HTERT RPE-1 (cell line): Measurements from ENCODE around the gene SNX13.

ENCODE experiments used
- in situ Hi-C: fragments of 300-500 bp; cut with MboI; formaldehyde crosslinking; loops from 4 replicates; pipeline ENCODE4 v1.14.3; 2020; ENCODE audit warnings: low sequenced_read_pairs

The SNX13 gene

DNA sequence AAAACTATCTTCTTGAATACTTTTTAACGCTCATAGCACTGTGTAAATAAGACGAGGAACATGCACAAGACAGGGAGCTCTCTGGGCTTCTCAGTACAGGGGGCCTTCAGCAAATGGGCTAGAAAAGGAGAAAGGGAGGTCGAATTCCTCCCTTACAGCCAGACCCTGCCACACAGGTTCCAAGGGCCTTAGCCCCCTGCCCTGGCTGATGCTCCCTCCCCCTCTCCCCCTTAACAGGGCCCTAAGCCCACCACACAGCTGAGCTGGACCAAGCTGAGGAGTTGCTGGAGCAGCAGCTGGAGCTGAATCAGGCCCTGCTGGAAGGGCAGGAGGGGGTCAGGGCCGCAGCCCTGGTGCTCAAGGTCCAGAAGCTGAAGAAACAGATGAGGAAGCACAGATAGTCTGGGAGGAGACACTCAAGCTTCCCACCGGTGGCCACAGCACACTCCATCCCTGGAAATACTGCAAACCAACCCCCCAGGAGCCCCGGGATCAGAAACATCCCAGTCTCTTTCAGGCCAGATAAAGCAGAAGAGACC lies 153.9 kb downstream of the SNX13 start:
- in situ Hi-C loops, result no loop called here

DNA sequence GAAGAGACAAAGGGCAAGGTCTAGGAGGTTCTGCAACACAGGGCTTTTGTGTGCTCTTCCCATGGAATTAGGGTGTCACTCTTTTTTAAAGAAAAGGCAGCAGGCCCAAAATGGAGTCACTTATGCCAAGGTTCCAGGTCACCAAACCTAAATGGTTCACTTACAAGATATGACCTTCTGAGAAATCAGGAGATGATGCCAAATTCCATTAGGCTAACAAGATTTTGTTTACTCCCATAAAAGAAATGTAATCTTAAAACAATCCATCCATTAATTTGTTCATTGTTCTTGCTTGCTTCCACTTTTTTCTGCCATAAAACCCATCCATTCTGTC lies 158.1 kb downstream of the SNX13 start:
- in situ Hi-C loops, result no loop called here

DNA sequence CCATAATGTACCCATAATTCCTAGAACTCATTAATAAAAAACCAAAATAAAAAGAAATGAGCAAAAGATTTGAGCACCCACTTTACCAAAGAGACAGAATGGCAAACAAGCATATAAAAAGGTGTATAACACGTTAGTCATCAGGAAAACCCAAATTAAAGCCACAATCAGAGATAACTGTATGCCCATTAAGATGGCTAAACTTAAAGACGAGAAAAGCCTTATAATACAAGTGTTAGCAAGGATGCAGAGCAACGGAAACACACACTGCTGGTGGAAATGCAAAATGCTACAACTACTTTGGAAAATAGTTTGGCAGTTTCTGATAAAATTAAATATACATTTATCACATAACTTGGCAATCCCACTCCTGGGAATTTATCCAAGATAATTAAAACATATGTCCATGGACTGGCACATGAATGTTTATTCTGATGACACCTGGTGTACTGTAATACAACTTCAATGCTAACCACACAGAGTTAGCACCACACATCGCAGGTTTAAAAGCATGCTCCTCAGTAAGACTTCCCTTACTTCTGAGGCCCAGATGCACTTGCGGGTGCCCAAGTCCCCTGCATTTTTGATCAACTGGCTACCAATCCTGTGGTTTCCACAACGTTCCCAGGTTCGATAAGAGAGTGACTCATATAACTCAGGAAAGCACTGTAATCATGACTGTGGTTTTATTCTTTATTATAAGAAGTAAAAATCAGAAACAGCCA lies 158.6 kb downstream of the SNX13 start:
- in situ Hi-C loops, result no loop called here

DNA sequence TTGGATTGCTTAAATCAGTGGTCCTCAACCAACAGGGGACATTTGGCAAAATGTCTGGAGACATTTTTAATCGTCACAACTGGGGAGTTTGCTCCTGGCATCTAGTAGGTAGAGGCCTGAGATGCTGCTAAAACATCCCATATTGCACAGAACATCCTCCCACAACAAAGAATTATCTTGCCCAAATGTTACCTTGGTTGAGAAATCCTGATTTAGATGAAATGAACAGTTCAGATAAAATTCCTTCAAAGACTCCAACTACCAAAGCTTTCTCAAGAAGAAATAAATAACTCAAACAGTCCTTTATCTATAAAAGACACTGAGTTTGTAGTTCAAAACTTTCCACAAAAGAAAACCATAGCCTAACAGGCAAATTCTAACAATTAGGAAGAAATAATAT lies 160.9 kb downstream of the SNX13 start:
- in situ Hi-C loops, result no loop called here

DNA sequence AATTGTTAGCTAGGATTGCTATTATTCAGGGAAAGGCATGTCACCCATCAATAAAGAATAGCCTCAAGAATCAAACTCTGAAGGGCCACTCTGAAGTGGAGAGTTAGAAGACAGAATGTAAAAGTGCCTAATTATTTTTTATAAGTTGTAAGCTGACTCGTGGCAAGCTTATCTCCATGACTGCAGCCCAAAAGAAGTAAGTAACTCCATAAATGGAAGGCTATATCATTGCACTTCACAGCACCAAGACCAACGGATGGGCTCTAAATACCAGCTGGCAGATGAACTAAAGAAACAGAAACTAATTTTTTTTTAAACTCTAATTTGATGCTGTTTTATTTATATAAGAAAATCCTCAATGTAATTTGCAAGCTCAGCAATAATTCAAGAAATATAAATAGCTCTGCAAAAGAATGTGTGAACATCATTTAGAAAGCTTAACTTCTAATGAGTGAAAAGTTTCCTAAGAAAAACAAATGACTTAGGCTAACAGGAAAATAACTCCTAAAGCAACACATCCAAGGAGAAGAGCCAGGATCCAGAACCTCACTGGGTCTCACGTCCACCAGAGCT lies 165.5 kb downstream of the SNX13 start:
- in situ Hi-C loops, result no loop called here

DNA sequence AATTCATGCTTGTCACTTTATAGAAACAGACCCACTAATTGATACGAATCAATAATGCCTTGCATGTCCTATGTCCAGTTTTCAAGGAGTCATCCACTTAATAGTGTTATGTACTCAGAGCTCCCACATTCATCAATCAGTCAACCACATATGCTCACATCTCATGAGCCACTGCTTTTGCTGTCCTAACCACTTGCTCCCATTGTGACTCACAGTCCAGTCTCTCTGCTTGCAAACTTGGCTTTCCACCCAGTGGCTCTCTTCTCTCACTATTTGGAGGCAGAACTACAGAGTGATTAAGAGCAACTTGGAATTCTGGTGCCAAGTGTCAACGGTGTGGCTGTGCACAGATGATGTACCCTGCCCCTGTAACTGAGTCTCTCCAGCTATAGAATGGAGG lies 166.0 kb downstream of the SNX13 start:
- in situ Hi-C loops, result no loop called here

DNA sequence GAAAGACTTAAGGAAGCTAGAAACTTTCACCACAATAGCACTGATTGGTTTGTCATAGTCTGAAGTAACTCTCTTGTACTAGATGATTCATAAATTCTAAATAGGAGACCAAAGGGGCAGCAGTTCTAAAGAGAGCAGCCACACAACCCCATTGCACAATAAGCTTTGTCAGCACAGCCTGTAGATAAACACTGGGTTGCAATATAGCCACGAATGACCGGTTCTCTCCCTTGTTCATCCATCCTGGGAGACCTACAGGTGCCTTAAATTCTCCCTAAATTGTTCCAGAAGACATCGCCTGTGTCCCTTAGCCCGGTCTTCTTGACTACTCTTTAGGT lies 167.0 kb downstream of the SNX13 start:
- in situ Hi-C loops, result no loop called here

DNA sequence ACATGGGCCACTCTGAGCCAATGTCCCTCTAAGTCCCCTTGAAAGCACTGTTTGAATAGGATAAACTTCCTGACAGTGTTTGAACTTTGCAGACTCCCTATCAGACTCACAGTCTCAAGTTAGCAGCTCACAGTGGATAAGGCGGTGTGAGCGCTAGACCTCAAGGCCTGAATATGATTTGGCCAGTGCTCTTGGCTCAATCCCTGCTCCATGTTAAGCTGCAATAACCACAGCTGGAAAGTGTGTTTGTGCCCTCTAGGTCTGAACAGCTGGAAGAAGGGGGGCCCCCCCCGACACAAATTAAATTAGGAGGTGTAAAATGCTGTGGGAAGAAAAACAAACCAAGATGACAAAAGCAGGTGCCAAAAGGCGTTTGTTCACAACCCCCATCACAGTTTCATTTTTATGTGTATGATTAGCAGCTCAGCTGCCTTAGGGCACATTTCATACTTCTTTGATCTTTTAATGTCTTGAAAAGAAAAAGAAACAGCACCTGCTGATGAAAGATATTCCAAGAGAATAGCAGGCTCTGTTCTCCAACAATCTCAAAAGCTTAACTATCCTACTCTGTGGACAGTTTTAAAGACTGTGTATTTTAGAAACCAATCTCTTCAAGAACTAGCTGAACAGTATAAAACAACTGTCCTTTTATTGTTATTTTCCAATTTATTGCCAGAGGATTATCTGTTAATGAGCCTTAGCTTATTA lies 167.6 kb downstream of the SNX13 start:
- in situ Hi-C loops, result no loop called here

DNA sequence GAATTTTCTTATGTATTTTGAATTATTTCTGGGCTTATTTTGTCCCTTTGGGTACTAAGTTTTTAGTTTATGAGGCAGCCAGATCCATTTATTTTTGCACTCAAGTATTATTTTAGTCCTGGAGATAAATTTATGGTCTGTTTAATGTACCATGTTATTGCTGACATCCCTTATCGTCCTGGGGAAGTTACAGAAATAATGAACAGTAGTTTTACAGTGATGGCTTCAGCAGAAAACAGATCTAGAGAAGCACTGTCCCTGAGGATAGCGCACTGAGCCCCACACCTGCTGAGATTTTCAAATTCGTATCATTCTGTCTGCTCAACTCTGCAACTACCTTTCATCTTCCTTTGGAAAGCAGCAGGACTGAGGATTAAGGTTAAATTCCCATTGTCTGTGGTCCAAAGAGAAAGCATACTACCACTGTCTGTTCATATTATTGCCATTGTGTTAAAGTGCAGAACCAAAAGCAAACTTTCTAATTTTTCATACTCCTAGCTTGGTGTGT lies 168.3 kb downstream of the SNX13 start:
- in situ Hi-C loops, result no loop called here

DNA sequence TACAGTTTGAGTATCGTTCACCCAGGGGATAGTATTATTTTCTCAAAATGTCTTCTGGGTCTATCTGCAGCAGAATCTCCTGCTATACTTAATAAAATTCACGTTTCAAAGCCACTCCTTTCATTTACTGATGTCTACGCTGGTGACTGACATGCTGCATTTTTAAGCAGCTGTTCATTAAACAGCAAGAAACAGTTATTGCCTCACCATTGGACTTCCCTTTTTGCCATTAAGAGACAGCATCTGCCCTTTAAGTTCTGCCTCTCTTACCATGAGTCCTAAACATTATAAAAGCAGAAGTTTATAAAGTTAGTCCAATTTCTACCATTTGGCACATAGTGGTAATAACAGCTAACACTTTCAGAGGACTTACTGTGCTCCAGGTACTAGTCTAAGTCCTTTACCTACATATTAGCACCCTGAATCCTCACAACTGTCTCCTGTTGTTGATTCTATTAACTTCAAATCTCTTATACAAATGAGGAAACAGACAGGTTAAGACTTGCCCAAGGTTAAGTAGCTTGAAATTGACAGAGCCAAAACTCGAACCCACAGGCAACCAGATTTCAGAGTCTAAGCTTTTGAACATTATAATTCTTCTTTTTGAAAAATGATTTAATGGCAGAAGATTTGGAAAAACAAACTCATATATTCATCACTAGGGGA lies 169.5 kb downstream of the SNX13 start:
- in situ Hi-C loops, result no loop called here

DNA sequence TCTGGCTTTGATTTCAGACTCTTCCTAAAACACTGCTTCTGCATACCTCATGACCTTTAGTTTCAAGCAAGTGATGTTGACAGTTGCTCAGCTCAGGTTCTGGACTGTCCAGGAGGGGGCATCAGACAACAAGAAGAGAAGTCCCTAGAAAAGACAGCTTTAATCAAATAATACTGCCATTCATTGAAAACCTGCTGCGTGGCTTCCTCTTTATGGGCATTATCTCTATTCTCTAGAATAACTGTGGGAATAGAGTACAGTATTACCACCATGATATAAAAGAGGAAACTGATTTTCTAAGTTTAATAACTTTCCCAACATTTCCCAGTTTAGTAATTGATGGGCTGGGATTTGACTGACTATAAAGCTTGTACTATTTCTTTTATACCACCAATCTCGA lies 170.4 kb downstream of the SNX13 start:
- in situ Hi-C loops, result no loop called here

DNA sequence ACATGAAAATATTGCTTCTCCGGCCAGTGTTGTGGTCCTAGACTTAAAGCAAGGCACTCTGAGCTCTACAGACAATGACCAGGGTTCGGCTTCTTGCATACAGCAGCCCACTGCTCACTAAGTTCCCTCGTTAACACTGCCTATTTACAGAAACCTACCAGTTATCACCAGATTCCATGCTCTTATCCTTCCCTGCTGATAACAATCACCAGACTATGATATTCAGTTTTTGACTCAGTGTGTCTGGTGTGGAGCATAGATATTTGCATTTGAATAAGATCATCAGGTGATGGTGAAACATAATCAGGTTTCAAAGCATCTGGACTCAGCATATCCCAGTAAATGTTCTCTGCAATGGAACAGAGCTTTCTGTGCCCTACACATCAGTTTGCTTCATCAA lies 182.3 kb downstream of the SNX13 start:
- in situ Hi-C loops, result no loop called here

DNA sequence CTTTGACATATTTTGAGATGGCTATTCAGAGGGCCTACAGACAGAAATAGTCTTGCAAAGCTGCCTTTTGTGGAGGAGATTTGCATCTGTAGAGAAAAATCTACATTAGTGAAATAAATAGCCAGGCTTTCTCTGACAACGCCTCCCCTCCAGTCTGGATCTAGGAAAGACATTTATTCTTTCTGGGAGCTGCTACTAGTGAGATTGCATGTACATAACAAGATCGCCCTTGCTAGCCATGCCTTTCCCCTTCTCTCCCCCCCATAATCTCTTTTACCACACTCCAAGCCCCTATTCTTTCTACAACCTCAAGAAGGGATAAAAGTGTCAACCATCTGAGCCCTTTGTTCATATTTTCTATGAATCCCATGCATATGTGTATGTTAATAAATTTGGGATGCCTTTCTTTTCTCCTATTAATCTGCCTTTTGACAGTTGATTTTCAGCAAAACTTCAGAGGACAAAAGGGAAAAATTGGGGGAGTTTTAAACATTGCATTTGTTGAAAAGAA lies 194.2 kb downstream of the SNX13 start:
- in situ Hi-C loops, result no loop called here

DNA sequence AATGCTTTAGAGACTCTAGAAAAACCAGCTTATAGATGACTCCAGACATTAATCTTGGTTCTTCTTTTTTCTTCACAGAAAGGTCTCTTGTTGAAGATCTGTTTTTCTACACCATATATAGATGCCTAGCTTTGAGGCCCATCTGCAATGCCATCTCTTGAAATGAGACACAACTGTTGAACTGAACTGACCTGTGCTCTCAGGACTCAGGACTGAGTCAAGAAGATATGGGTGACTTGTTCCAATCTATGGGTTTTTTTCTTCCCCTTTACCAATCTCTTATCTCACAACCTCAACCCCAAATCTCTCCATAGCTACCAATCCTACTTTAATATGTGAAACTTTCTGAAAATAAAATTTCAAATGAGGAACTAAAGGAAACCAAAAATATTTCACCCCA lies 194.7 kb downstream of the SNX13 start:
- in situ Hi-C loops, result no loop called here

DNA sequence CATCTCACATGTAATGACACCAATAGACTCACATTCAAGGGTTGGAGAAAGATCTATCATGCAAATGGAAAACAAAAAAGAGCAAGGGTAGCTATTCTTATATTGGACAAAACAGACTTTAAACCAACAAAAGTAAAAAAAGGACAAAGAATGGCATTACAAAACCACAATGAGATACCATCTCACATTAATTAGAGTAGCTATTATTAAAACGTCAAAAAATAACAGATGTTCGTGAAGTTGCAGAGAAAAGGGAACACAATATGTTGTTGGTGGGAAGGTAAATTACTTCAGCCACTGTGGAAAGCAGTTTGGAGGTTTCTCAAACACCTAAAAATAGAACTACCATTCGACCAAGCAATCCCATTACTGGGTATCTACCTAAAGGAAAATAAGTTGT lies 197.0 kb downstream of the SNX13 start:
- in situ Hi-C loops, result no loop called here

DNA sequence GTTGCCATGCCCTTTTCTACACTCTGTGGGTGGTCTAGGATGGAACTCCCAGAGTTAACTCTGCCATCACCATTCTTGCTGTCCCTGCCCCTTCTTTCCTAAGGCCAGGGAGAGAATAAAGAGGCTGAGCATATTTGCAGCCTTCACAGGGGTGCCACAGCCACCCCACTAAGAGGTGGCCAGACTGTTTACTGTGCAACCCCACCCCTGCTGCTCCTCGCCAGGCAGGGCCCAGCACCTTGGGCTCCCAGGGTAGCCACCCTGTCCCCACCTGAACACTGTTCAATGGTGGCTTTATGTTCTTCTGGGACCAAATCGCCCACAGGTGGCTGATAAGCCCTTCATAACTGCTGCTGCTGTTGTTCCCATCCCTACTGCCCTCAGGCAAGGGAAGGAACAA lies 198.9 kb downstream of the SNX13 start:
- in situ Hi-C loops, result no loop called here
